ENCODE results near the gene ANGPT4. TPM values are rescaled to one million over a fixed set of nuclear protein-coding genes. Genes with fewer than 3 reads are reported as not detected.

The ANGPT4 gene
- total and polyA plus RNA-seq, 9 of the 15 experiments (the other 6 are each of a cell fraction or from before 2014, with no cell fraction given): not detected

DNA sequence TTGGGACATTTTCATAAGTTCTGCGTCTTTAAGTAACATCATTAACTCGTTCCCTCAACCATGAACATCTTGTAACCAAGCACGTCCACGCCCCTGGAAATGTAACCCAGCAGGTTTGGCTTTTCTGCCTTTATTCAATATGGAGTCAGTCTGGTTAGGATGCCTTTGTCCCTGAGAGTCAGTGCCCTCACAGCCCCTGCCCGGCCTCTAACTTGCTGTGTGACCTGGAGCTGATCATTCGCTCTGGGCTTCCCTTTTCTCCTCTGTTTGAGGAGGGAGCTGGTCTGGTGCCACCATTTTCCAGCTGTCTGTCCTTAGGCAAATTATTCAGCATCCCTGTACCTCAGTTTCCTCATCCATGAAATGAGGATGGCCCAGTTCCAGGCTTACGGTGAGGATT is 26.5 kb upstream of the ANGPT4 start:
- H3K9me1 ChIP-seq (ENCODE audit: control insufficient read depth, insufficient read depth, low read length): no peaks in the 10 kb centered on the region
- no peak overlapping the region for H3K9ac ChIP-seq (ENCODE audit: insufficient read depth in 1 of 2, low read depth in 2 of 2, low read length in 2 of 2)
- no peak overlapping the region for H3K27ac ChIP-seq (ENCODE audit: extremely low read depth, low read depth, low read length)
- no peak for DNase-seq (ENCODE audit: extremely low read depth in 1 of 4, low spot score in 3 of 4)
- H3K9me3 ChIP-seq (replicated peaks; ENCODE audit: control insufficient read depth, insufficient read depth, low read depth, low read length): no peaks in the 10 kb centered on the region
- BruUV-seq (replicated peaks): no TSS peak
- no peaks in the 10 kb centered on the region; a peak in 1 of 5 replicates for H3K4me1 ChIP-seq (replicated peaks in 1 of 2; ENCODE audit: control insufficient read depth in 2 of 2, insufficient read depth in 2 of 2, low read length in 2 of 2)
- in situ Hi-C loops (cut with MboI): no loop called here
- peaks cover 13 to 55% of the 10 kb centered on the region in 2 experiments; a peak in 4 of 5 replicates for H3K27me3 ChIP-seq (ENCODE audit: control insufficient read depth in 2 of 2, insufficient read depth in 2 of 2, low read length in 2 of 2)
- no peak overlapping the region for H2AFZ ChIP-seq (ENCODE audit: low read depth, low read length)
- no peaks in the 10 kb centered on the region for H4K20me1 ChIP-seq (replicated peaks; ENCODE audit: control insufficient read depth, insufficient read depth, low read length)
- H3K4me3 ChIP-seq: no peak overlapping the region
- H3K4me2 ChIP-seq (ENCODE audit: insufficient read depth, low read length): no peak overlapping the region
- TF ChIP-seq, protein P1, sequence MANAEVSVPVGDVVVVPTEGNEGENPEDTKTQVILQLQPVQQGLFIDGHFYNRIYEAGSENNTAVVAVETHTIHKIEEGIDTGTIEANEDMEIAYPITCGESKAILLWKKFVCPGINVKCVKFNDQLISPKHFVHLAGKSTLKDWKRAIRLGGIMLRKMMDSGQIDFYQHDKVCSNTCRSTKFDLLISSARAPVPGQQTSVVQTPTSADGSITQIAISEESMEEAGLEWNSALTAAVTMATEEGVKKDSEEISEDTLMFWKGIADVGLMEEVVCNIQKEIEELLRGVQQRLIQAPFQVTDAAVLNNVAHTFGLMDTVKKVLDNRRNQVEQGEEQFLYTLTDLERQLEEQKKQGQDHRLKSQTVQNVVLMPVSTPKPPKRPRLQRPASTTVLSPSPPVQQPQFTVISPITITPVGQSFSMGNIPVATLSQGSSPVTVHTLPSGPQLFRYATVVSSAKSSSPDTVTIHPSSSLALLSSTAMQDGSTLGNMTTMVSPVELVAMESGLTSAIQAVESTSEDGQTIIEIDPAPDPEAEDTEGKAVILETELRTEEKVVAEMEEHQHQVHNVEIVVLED (CRISPR knock-in tag; IDR thresholded peaks at IDR 0.05): no peak
- TF ChIP-seq TEAD2 (tag; IDR thresholded peaks at IDR 0.05): no peak
- no peak for TF ChIP-seq MTA2 (IDR thresholded peaks at IDR 0.05; ENCODE audit: low read depth)
- TF ChIP-seq, protein P2, sequence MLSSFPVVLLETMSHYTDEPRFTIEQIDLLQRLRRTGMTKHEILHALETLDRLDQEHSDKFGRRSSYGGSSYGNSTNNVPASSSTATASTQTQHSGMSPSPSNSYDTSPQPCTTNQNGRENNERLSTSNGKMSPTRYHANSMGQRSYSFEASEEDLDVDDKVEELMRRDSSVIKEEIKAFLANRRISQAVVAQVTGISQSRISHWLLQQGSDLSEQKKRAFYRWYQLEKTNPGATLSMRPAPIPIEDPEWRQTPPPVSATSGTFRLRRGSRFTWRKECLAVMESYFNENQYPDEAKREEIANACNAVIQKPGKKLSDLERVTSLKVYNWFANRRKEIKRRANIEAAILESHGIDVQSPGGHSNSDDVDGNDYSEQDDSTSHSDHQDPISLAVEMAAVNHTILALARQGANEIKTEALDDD (IDR thresholded peaks at IDR 0.05): no peak
- TF ChIP-seq CREBBP (IDR thresholded peaks at IDR 0.05; ENCODE audit: low read depth, low read length): no peak
- TF ChIP-seq FIP1L1 (IDR thresholded peaks at IDR 0.05; ENCODE audit: low read depth, low read length, poor library complexity, severe bottlenecking): no peak
- TF ChIP-seq E2F3 (CRISPR knock-in tag; IDR thresholded peaks at IDR 0.05): no peak
- TF ChIP-seq MYNN (IDR thresholded peaks at IDR 0.05): no peak
- TF ChIP-seq MYNN (CRISPR knock-in tag; IDR thresholded peaks at IDR 0.05): no peak
- TF ChIP-seq CBFA2T3 (IDR thresholded peaks at IDR 0.05): no peak
- no peak for TF ChIP-seq MEIS2 (IDR thresholded peaks at IDR 0.05; ENCODE audit: partially characterized antibody)
- TF ChIP-seq KLF10 (CRISPR knock-in tag; IDR thresholded peaks at IDR 0.05): no peak
- TF ChIP-seq BRCA1 (IDR thresholded peaks at IDR 0.05): no peak
- TF ChIP-seq BRCA1 (CRISPR knock-in tag; IDR thresholded peaks at IDR 0.05): no peak
- TF ChIP-seq PML (IDR thresholded peaks at IDR 0.05; ENCODE audit: low read length): no peak
- H3K79me2 ChIP-seq (ENCODE audit: control insufficient read depth, insufficient read depth, low read length): no peaks in the 10 kb centered on the region
- CTCF ChIA-PET (ENCODE audit: low intra/inter-chr PET ratio): no interaction called here
- ATAC-seq: no peak
- WGBS (ENCODE audit: insufficient coverage, low coverage, missing lambda C conversion rate): 11% methylated on average over 5 of the region's 7 CpGs
- intact Hi-C loops (cut with micrococcal nuclease): no loop called here
- H3K36me3 ChIP-seq (ENCODE audit: control insufficient read depth, insufficient read depth, low read length): no peaks in the 10 kb centered on the region
- FAIRE-seq: no peak
- POLR2A ChIA-PET: interaction anchor here (0.6 kb wide), 1 partner anchor 19 kb away, joined by 4 read pairs; no protein-coding TSS in a partner anchor

All from K562 (cell line).